NCI-H187 (cell line): Measurements from ENCODE around the gene CHST15.

Experiments
- DNase-seq, 2 experiments: peaks; one replicate each; lab custom pipeline; 2025; lab: John Stamatoyannopoulos, UW

Gene CHST15

DNA sequence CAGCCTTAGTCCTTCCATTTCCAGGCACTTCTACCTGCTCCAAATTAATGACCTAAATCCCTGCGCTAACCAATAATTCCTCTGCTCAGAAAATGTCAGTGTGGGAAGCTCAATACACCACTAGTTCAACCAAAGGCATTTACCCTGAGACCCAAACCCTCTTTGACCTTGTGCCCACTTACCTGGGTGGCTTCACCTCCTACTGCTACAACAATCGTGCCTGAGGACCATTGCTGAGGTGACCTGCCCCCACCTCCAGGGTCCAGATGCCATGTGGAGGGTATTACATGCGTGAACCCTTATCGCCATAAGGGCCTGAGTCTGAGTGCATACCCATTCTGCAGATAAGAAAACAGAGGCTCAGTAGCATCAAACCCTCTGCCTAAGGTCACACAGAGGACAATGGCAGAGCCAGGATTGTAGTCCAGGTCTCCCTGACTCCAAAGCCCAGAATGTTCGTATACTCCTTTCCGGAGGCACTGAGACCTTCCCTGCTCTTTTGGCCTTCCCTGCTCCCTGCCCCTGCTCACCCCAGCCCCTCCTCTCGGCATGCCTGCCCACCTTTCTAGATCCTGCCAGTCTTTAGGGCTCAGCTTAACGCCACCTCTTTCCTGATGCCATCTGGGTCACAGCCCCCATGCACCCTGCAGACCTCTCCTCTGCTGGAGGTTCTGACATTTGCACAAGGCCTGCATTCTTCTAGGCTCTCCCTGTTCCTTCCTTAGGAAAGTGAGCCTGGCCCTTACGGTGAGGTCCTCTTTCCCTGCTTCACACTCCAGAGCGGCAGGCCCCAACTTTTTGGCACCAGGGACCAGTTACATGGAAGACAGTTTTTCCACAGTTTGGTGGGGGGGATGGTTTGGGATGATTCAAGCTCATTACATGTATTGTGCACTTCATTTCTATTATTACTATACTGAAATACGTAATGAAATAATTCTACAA, 94.9 kb downstream of the CHST15 start:
- DNase-seq = no peak

DNA sequence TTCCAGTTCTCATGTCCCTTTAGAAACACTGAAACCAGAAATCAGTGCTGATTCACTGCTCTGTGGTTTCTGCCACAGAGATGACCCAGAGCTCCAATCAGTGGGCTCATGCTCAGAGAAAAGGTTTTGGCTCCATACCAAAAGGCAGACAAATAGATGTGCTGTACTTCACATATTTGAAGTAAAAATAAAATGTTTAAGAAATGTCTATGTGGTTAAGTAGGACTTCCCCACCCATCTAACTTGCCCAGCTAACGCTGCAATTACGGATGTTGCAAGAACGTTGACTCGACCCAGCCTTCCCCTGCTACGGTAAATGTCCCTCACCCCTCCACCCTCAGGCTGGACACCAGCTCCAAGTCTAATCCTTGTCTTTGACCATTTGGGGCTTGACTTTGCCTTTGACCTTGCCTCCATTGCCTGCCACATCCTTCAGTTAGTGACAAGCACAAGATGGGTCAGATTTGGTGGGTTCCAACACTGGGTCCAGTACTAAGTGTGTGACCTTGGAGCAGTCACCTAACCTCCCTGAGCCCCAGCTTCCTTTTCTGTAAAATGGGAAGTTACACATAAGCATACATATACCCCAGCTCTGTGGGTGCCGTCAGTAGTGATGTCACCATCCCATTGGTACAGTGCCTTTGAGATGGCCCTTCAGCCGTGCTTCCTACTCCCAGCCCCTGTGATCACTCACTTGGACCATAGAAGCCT, 95.8 kb downstream of the CHST15 start:
- no peak for DNase-seq

DNA sequence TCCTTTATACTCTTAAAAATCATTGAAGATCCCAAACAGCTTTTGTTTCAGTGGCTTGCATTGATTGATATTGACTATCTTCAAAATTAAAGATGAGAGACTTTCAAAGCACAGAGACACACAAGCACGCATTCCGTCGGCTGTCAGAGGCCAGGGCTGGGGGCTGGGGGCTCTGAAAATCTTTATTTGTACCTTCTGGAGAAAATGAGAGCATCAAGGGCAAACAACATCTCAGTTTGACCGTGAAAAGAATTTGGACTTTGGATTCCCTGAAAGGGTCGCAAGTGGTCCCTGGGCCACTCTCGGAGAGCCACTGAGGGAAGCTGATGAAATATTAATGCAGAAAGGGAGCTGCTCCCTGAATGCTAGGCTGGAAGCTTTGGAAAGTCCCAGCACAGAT, 96.4 kb downstream of the CHST15 start:
- no peak for DNase-seq

DNA sequence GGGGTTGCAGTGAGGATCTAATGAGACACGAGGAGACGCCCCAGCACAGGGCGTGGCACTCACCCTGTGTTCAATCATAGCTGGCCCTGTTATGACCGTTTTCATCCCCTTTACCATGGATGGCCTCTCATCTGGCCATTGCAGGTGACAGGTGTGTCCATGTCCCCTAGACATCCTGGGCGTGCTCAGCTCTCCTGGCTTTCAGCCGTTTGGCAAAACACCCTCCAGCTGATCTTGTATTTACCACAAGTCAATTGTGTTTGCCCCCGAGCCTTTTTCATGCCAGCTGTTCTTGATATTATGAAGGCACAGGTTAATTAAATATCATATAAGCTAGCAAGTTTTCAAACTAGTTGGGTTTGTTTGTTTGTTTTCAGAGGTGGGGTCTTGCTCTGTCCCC, 97.1 kb downstream of the CHST15 start:
- DNase-seq = no peak

DNA sequence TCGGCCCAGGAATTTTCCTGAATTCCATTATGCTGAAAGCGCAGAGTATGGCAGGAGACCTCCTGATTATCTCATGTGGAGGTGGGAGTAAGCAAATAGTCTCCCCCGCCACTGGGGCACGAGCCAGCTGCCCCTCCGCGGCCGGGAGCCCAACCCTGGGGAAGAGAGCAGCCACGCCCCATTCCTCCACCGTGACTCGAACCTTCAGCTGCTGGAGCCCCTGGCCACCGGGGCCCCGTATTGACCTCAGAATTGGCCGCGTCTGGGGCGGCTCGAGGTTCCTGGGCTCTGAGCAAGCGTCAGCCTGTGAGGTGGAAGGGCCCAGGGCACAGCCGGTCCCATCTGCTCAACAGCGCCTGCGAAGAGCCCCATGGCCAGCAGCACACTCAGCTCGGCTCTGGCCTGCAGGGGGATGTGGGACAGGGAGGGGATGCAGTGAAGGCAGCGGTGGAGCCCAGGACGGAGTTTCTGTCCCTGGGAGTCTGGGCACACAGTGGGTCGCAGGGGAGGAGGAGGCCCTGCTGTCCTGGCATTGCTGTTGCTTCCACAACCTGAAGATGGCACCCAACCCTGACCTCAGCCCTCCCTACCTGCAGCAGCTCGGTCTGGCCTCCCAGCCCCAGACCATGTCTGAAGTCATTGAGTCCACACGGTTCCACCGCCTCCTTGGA, 97.8 kb downstream of the CHST15 start:
- DNase-seq = no peak

DNA sequence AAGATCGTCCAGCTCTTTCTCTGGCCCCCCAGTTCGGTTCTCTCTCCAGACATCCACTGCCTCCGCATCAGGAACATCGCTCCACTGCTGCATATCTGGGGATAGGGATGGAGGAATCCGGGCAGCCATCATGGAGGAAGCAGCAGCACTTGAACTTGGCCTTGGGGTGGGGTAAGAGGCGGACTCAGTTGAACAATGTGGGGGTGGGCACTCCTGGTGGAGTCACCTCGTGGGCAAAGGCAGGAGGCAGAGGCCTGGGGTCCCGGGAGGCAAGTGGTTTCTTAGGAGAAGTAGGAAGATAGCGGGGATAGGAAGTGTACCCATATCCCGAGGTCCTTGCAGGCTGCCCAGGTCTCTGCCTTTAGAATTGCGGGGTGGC, 98.3 kb downstream of the CHST15 start:
- DNase-seq = no peak

DNA sequence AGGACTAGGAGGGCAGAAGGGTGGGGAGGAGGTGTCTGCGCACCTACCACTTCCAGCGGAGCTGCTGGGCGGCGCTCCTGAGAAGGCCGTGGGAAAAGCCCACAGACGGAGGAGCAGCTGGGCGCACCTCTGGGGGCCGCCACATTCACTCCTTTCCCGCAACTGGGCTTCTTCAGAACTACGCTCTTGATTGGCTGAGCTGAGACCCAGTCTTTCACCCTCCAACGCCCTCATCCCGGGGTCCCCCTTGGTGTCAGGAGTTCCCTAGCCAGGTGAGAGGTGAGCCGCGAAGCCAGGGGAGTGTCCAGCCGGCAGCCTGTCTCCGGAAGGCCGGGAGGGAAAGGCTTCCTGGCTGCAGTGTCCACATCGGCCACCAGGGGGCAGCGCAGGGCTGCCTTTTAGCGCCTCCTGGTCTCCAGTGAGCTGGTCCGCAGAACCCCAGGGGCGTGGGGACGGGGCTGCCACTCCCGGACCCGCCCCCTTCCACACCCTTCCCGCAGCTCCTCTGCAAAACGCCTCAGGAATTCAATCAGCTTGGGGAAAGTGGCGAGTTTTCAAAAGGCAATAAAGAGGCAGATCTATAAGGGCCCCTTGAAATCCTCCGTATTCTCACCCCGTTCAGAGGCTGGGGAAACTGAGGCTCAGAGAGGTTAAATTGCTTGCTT, 98.8 kb downstream of the CHST15 start:
- peak; percentile 45 to 64 for DNase-seq

DNA sequence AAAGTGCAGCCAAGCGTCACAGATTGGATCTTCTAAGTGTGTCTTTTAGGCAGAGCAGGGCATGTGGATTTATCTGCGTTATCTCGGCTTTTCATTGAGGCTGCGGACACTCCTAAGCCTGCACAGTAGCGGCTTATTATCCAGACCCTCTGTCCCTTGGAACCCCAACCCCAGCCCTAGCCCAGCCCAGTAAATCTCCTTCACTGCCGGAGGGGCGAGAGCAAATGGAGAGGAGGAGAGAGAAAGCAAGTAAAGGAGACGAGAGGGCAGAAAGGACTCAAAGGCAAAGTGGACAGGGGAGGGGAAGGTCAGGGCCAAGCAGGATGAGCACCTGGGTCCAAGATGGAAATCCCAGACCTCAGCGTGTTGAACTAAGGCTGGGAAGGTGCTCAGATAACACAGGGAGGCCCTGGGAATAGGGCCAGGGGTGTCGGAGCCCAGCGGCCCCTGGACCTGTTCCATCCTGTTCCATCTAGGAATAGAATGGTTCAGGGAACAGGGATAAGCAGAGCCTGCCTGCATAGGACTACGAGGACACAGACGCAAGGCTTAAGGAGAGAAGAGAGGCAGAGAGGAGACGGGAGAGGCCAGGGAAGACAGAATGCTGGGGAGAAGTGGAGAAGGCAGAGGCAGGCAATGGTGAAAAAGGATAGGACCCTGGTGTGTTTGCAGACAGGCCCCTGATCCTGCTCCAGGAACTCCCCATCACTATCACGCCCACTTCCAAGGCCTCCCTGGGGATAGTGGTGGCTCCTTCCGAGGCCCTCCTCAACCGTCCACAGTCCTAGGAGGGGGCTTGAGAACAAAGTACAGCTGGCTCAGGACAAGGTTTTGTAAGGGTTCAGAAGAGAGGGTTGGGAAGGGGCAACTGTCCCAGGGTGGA, 99.6 kb downstream of the CHST15 start:
- DNase-seq = no peak

DNA sequence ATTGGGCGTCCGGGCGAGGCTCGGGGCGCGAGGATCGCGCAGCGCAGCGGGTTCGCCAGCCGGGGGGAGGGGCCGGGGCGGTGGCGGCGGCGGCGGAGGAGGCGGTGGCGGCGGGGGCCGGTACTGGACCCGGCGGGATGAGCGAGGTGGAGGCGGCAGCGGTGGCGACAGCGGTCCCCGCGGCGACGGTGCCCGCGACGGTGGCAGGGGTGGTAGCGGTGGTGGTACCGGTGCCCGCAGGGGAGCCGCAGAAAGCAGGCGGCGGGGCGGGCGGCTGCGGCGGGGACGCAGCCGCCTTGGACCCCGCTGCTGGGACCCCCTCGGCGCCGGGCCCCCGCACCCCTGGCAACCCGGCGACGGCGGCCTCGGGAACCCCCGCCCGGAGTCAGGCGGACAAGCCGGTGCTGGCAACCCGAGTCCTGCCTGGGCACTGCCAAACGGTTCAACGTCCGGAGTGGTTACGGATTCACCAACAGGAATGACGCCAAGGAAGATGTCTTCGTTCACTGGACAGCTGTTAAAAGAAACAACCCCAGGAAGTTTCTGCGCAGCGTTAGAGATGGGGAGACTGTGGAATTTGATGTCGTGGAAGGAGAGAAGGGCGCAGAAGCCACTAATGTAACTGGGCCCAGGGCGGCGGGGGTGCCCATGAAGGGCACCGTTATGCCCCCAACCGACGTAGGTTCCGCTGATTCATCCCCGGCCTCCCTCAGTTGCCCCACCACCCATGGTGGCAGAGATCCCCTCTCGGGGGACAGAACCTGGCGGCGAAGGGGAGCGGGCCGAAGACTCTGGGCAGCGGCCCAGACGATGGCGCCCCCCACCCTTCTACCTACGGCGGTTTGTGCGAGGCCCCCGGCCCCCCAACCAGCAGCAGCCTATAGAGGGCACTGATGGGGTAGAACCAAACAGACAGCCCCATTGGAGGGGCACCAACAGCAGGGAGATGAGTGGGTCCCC, 101.5 kb downstream of the CHST15 start:
- DNase-seq = no peak

DNA sequence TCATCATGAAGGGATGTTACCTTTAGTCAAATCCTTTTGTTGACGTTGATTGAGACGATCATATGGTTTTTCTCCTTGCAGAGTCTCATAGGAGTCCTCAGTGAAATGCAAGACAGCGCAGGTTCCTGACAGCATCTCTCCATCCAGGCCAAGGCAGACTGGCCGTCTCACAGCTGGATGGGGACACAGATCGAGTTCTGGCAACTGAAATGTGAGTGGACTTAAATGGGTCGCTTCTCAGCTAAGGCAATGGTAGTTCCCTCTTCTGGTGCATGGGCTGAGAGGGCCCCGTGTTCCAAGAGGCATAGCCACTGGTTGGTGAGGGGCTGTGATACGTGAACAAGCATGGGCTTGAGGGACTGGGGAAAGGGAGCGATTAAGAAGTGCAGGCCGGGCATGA, 102.5 kb downstream of the CHST15 start:
- DNase-seq = no peak

DNA sequence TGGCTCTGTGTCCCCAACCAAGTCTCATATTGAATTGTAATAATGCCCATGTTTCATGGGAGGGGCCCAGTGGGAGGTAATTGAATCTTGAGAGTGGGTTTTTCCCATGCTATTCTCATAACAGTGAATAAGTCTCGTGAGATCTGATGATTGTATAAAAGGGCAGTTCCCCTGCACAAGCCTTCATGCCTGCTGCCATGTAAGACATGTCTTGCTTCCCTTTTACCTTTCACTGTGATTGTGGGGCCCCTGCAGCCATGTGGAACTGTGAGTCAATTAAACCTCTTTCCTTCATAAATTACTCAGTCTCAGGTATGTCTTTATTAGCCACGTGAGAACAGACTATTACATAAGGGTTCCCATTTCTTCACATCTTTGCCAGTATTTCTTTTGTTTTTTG, 104.7 kb downstream of the CHST15 start:
- DNase-seq = no peak

DNA sequence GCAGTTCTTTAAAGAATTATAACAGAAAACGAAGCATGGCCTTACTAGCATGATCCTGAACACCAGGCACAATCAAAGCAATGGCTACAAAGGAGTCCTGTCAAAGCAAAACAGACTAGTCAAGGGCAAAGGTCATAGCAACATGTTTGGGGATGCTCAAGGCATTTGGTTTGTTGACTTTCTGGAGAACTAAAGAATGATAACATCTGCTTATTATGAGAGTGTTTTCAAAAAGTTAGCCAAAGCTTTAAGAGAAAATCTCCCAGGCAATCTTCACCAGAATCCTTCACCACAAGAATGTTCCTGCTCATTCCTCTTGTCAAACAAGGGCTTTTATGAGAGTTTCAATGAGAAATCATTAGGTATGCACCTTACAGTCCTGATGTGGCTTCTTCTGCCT, 106.7 kb downstream of the CHST15 start:
- DNase-seq = no peak

DNA sequence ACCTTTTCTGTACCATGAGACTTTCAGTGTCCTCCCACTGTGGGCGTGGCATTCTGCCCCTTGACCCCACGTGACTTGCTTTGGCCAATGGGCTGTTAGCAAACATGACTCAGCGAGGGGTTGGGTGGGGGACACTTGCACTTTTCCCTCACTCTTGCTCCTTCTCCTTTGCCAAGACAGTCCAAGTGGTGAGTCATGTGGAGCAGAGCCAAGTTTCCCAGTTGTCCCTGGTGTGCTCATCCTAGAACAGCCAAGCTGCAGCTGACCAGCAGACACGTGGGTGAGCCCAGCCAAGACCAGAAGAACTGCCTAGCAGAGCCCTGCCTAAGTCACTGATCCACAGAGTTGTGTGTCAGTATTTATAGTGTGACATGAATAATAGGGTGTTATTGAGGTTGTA, 119.0 kb downstream of the CHST15 start:
- no peak for DNase-seq

DNA sequence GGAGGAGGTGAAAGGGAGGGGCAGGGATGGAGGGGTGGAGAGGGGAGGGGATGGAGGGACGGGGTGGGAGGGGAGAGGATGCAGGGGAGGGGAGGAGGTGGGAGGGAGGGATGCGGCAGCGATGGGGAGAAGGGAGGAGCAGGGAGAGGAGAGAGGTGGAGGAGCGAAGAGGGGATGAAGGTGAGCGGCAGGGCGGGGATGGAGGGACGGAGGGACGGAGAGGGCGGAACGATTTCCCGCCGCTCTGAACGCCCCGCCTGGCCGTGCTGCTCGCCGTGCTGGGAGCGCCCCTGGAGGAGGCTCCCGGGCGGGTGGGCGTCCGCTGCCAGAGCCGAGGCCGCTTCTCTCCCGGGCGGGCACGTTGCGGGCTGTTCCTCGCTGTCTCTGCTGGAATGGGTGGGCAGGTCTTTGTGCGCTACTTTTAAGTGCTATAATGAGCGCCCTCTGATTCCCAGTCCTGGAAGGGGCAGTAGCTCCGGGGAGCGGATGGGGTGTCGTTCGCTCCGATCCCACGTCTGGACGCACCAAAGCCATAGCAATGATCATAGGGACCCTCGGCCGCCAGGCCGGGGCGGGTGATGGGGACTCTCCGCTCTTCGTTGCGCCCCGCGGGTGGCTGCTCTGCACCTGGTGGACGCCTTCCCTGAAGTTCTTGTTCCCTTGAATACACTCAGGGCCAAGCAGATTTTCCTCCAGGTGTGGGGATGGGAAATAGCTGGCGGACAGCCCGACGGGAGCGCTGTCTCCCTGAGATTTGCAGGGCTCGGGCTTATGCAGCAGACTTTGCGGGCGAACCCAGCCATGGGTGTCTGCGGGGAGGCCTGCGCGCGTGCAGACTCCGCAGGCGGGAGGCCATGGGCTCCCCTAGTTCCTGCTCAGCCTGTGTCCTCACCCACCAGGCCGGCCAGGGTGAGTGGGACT, 120.7 kb downstream of the CHST15 start:
- no peak for DNase-seq

DNA sequence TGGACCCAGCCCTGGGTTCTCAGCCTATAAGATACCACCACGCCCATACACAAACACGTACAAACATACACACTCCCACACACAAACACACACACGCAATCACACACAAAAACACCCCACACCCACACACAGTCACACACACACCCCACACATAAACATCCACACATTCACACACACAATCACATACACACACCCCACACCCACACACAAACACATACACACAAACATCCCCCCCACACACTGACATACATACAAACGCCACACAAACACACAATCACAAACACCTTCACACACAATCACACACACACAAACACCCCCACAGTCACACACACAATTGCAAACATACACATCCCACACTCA, 122.5 kb downstream of the CHST15 start:
- no peak for DNase-seq

DNA sequence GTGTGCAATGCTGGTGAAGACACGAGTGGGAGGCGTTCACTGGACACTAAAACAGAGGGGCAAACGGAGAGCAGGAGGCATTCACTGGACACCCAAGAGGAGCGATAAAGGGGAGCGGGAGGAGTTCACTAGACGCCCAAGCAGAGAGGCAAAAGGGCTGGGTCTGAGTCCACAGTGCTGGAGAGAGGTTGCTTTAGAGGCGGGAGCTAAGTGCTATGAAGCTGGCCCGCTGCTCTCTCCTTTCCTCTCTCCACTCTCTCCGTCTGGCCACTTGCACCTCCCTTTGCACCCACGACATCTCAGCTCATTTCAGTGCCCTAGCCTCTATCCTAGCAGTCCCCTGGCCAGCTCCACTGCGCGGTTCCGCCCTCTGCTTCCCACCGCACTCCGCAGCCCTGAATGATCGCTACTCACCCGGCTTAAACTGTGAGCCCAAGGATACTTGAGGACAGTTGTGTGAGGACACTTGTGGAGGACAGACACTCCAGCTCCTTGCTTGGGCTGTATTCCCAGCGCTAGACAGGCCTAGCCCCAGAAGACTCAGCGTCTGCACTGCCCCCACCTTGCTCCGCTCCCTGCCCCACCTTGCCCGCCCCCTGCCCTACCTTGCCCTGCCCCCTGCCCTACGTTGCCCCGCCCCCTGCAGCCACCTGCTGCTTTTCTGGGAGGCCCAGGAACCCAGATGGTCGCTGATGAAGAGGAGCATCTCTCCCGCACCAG, 123.0 kb downstream of the CHST15 start:
- no peak for DNase-seq

DNA sequence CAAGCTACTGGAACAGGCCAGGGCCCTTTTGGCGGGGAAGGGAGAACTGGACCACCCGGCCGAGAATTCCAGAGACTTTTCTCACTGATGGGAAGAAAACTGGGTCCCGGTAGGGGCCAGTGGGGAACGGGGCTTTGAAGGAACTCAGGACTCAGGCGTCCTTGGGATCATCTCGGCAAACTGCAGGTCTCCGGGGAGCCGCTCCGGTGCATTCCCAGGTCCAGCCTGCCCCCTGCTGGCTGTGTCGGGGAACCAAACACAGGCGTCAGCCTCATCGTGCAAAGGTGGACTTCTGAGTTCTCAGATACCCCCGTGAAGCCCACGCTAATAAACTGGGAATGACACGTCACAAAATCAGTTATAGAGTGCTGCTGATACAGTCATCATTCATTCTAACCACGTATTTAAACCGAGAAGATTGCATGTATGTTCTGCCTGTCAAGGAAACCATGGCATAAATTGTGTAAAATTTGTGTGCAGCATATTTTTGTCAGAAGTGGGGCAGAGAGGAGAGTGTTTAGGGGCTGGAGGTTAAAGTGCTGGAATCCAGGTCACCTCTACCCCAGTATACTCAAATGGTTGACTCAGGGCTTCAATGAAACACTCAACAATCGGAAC, 125.7 kb downstream of the CHST15 start:
- peak in 1 of 2 experiments; percentile 27 for DNase-seq

DNA sequence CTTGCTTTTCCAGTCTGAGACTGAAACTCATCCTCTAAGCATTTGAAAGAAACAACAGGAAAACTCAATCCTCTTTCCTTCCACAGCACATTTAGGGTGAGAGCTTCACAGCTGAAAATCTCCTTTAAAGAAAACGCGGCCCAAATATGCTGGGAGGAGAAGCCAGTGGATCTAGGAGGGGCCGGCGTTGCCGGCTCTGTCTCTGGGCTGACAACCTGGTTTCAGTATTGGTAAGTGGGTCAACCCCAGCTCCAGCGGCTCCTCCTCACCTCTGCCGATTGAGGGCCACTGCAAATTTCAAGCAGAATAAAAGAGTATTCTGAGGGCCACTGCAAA, 126.5 kb downstream of the CHST15 start:
- no peak for DNase-seq
